Measurements from ENCODE around the gene MET. TPM values are rescaled to one million over a fixed set of nuclear protein-coding genes. Genes with fewer than 3 reads are reported as not detected.

Gene MET
- total and polyA plus RNA-seq, 4 donors: 10.2 to 41.9 (median 25.4) TPM

GRCh38 chr7:116780966-116781365 is 109.0 kb downstream of the MET start (continued):
- TF ChIP-seq REST (IDR thresholded peaks at IDR 0.05): no peak
- TF ChIP-seq HNF4A (conservative IDR thresholded peaks at IDR 0.05): peak; percentile 41 to 45
- no peak for TF ChIP-seq MAX (IDR thresholded peaks at IDR 0.05)

GRCh38 chr7:116781584-116781983 is 109.6 kb downstream of the MET start:
- peaks cover 0 to 15% (median 7%) of the 10 kb centered on the region in 4 donors for H3K36me3 ChIP-seq (ENCODE audit: control insufficient read depth in 4 of 4, insufficient read depth in 3 of 4, low read depth in 1 of 4, low read length in 3 of 4)
- TF ChIP-seq FOXA1 (IDR thresholded peaks at IDR 0.05): no peak
- TF ChIP-seq REST (IDR thresholded peaks at IDR 0.05): no peak
- no peak for TF ChIP-seq RAD21 (IDR thresholded peaks at IDR 0.05)
- no peak for TF ChIP-seq SP1 (IDR thresholded peaks at IDR 0.05)
- TF ChIP-seq TAF1 (conservative IDR thresholded peaks at IDR 0.05): no peak
- no peak for TF ChIP-seq GABPA (IDR thresholded peaks at IDR 0.05 in 1 of 2, conservative IDR thresholded peaks at IDR 0.05 in 1 of 2)
- WGBS: 88% methylated on average over 2 of the region's 2 CpGs
- no peak for DNase-seq (ENCODE audit: low spot score)
- no peak overlapping the region for H3K4me3 ChIP-seq (ENCODE audit: low read depth in 1 of 3, low read length in 3 of 3)
- no peak overlapping the region for H3K9ac ChIP-seq (ENCODE audit: low read depth in 1 of 2, low read length in 2 of 2)
- no peak overlapping the region for H3K27ac ChIP-seq (ENCODE audit: low read depth in 1 of 2, low read length in 2 of 2)
- H3K9me3 ChIP-seq (ENCODE audit: control insufficient read depth in 4 of 4, low read length in 3 of 4): no peaks in the 10 kb centered on the region
- H3K27me3 ChIP-seq (ENCODE audit: control insufficient read depth in 4 of 4, insufficient read depth in 4 of 4, low read length in 3 of 4): no peaks in the 10 kb centered on the region
- peaks cover 0 to 31% (median 7%) of the 10 kb centered on the region in 4 donors for H3K4me1 ChIP-seq (ENCODE audit: control insufficient read depth in 4 of 4, insufficient read depth in 4 of 4, low read length in 3 of 4)

GRCh38 chr7:116782177-116782711 is 110.2 kb downstream of the MET start:
- WGBS: 49% methylated on average over 1 of the region's 1 CpG
- H3K9ac ChIP-seq (ENCODE audit: low read depth in 1 of 2, low read length in 2 of 2): no peak overlapping the region
- H3K27me3 ChIP-seq (ENCODE audit: control insufficient read depth in 4 of 4, insufficient read depth in 4 of 4, low read length in 3 of 4): no peaks in the 10 kb centered on the region
- peaks cover 0 to 15% (median 7%) of the 10 kb centered on the region in 4 donors for H3K36me3 ChIP-seq (ENCODE audit: control insufficient read depth in 4 of 4, insufficient read depth in 3 of 4, low read depth in 1 of 4, low read length in 3 of 4)
- TF ChIP-seq FOXA1 (IDR thresholded peaks at IDR 0.05) (no peak), EGR1 (IDR thresholded peaks at IDR 0.05; ENCODE audit: low read depth in 2 of 2) (no peak), RAD21 (IDR thresholded peaks at IDR 0.05) (no peak)
- no peak for DNase-seq (ENCODE audit: low spot score)
- H3K9me3 ChIP-seq (ENCODE audit: control insufficient read depth in 4 of 4, low read length in 3 of 4): no peaks in the 10 kb centered on the region
- no peak overlapping the region for H3K4me3 ChIP-seq (ENCODE audit: low read depth in 1 of 3, low read length in 3 of 3)
- peak overlapping the region; percentile 11 to 39 for H3K27ac ChIP-seq (ENCODE audit: low read depth in 1 of 2, low read length in 2 of 2)
- peaks cover 0 to 35% (median 7%) of the 10 kb centered on the region in 4 donors for H3K4me1 ChIP-seq (ENCODE audit: control insufficient read depth in 4 of 4, insufficient read depth in 4 of 4, low read length in 3 of 4)
